Tibial nerve (tissue), 3 donors: ENCODE results near the gene DZIP3.
"Not testable (repeated sequence)": the region's sequence is repeated elsewhere in the genome, so short reads cannot be mapped to it uniquely, and the experiment has no call there.

Experiments used
- POLR2A ChIP-seq, 2 donors: fragments of 450-650 bp; IDR thresholded peaks; one replicate each; pipeline ENCODE4 v1.6.1; 2017; ENCODE audit warnings: antibody characterized with exemption in 2 of 2, mild to moderate bottlenecking in 2 of 2, moderate library complexity in 2 of 2
- TF ChIP-seq, protein P1 (sequence below), 5 experiments: fragments of 200-600 bp in 3 of 5; fragments of 450-650 bp in 2 of 5; sonication (generic) in 3 of 5; IDR thresholded peaks; one replicate each; pipeline ENCODE4 v1.5.1; 2016 to 2019; ENCODE audit warnings: antibody characterized with exemption in 5 of 5, mild to moderate bottlenecking in 3 of 5, moderate library complexity in 2 of 5

- TF ChIP-seq, protein P1, sequence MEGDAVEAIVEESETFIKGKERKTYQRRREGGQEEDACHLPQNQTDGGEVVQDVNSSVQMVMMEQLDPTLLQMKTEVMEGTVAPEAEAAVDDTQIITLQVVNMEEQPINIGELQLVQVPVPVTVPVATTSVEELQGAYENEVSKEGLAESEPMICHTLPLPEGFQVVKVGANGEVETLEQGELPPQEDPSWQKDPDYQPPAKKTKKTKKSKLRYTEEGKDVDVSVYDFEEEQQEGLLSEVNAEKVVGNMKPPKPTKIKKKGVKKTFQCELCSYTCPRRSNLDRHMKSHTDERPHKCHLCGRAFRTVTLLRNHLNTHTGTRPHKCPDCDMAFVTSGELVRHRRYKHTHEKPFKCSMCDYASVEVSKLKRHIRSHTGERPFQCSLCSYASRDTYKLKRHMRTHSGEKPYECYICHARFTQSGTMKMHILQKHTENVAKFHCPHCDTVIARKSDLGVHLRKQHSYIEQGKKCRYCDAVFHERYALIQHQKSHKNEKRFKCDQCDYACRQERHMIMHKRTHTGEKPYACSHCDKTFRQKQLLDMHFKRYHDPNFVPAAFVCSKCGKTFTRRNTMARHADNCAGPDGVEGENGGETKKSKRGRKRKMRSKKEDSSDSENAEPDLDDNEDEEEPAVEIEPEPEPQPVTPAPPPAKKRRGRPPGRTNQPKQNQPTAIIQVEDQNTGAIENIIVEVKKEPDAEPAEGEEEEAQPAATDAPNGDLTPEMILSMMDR (IDR thresholded peaks at IDR 0.05): not testable (repeated sequence)
- TF ChIP-seq POLR2A (IDR thresholded peaks at IDR 0.05): not testable (repeated sequence)
Observed at GRCh38 chr3:108692286-108692685, 102.8 kb downstream of the DZIP3 start.
